Right cardiac atrium (tissue), 5 donors: ENCODE measurements around the gene BPI. TPM values are rescaled to one million over a fixed set of nuclear protein-coding genes. Genes with fewer than 3 reads are reported as not detected.

Experiments used
- ATAC-seq, 2 donors: fragments of 200-7000 bp; cut with Tn5 transposase; one replicate each; pipeline versions ENCODE4 v1.8.0 to v1.9.1; 2020; ENCODE audit warnings: moderate library complexity in 2 of 2, mild to moderate bottlenecking in 1 of 2
- DNase-seq, 3 donors: peaks; one replicate each; pipeline ENCODE4 v3.0.0-alpha.2; 2020
- H3K27ac ChIP-seq: one replicate; pipeline ENCODE4 v1.5.1; 2013; ENCODE audit warnings: mild to moderate bottlenecking, low read length, control low read depth, moderate library complexity
- H3K27me3 ChIP-seq: one replicate; pipeline ENCODE4 v1.6.1; 2013; ENCODE audit not compliant: control insufficient read depth, insufficient read depth
- H3K4me1 ChIP-seq: one replicate; pipeline ENCODE4 v1.6.1; 2013; ENCODE audit warnings: low read length; ENCODE audit not compliant: control insufficient read depth, insufficient read depth
- H3K4me3 ChIP-seq: one replicate; pipeline ENCODE4 v1.5.1; 2013; ENCODE audit warnings: low read length, control low read depth
- H3K9me3 ChIP-seq: one replicate; pipeline ENCODE4 v1.6.1; 2013; ENCODE audit warnings: low read length; ENCODE audit not compliant: control insufficient read depth
- WGBS: extraction: QIAGEN DNeasy Blood & Tissue Kit; methylation state at CpG from one replicate; pipeline ENCODE4 v1.1.7; 2013; 5-methylcytosine and 5-hydroxymethylcytosine counted together
- intact Hi-C, 4 donors: fragments of 100-400 bp; cut with DNase I; formaldehyde crosslinking; loops; one replicate each; pipeline versions ENCODE4 v1.11.0 to v1.14.0; 2022 to 2023
- polyA plus RNA-seq: library from polyadenylated mRNA; stranded (reverse); fragments of 200-250 nt; gene quantifications from one replicate; pipeline ENCODE4 v1.2.3, GENCODE V29; 2013
- total RNA-seq, 4 donors: library from RNA; stranded (reverse); fragmentation: NEBNext Ultra II Directional; extraction: Animal tissue kit (Norgen Biotek cat#: 25700); gene quantifications; one replicate each; pipeline ENCODE4 v1.2.1, GENCODE V29; 2021
- donor health status: healthy with polysubstance abuse.
- donor health status: DM: no; HTN: yes; CAD: no.
- donor health status: DM: no; HTN: no; CAD: no.
- donor health status: DM: no; HTN: yes; CAD: no; lungs with severe emphysema.
- donor health status: DM: yes; HTN: yes; CAD: no.

BPI gene
- total and polyA plus RNA-seq, 5 donors: 0.07 to 0.71 (median 0.28) TPM

GRCh38 chr20:38316341-38316740, 12.4 kb downstream of the BPI start:
- Histone ChIP-seq H3K4me3 (no peak overlapping the region), H3K4me1 (no peaks in the 10 kb centered on the region), H3K27ac (no peak overlapping the region), H3K27me3 (no peaks in the 10 kb centered on the region), H3K9me3 (no peaks in the 10 kb centered on the region)
- DNase-seq (no peak), ATAC-seq (no peak)
- WGBS: 89% methylated on average over 4 of the region's 4 CpGs
- intact Hi-C loops: loop anchor here in 1 of 4 donors (5.0 kb wide), 1 partner anchor 89 kb away; no protein-coding TSS in a partner anchor

GRCh38 chr20:38317422-38317821, 13.5 kb downstream of the BPI start:
- no peak for ATAC-seq
- Histone ChIP-seq H3K27me3 (no peaks in the 10 kb centered on the region), H3K4me3 (no peak overlapping the region), H3K27ac (no peak overlapping the region), H3K4me1 (no peaks in the 10 kb centered on the region), H3K9me3 (no peaks in the 10 kb centered on the region)
- DNase-seq: no peak
- intact Hi-C loops: loop anchor here in 1 of 4 donors (5.0 kb wide), 1 partner anchor 90 kb away; no protein-coding TSS in a partner anchor
- 86% methylated on average over 3 of the region's 3 CpGs for WGBS

GRCh38 chr20:38320221-38320620, 16.3 kb downstream of the BPI start:
- ATAC-seq: peak in 1 of 2 donors; percentile 49
- no peak overlapping the region for H3K4me3 ChIP-seq
- no peaks in the 10 kb centered on the region for H3K9me3 ChIP-seq
- no peaks in the 10 kb centered on the region for H3K27me3 ChIP-seq
- no peak for DNase-seq
- H3K27ac ChIP-seq: no peak overlapping the region
- no peaks in the 10 kb centered on the region for H3K4me1 ChIP-seq
- 47% methylated on average over 6 of the region's 6 CpGs for WGBS
- intact Hi-C loops: loop anchor here in 3 of 4 donors (5.0 to 10.0 kb wide), 3 partner anchors 93 to 755 kb away; no protein-coding TSS in a partner anchor

- intact Hi-C loops: loop anchor here in 3 of 4 donors (5.0 to 10.0 kb wide), 3 partner anchors 95 to 757 kb away; no protein-coding TSS in a partner anchor
- under 1% methylated on average over 5 of the region's 5 CpGs for WGBS
- no peak overlapping the region for H3K4me3 ChIP-seq
- DNase-seq: peak in 2 of 3 donors; percentile 53 to 76
- ATAC-seq: peak; percentile 62 to 64
- no peaks in the 10 kb centered on the region for H3K9me3 ChIP-seq
- H3K27ac ChIP-seq: no peak overlapping the region
- no peaks in the 10 kb centered on the region for H3K27me3 ChIP-seq
- no peaks in the 10 kb centered on the region for H3K4me1 ChIP-seq
These were observed 18.1 kb downstream of the BPI start for GRCh38 chr20:38321959-38322598.

- Histone ChIP-seq H3K9me3 (no peaks in the 10 kb centered on the region), H3K4me1 (no peaks in the 10 kb centered on the region), H3K27ac (no peak overlapping the region), H3K4me3 (no peak overlapping the region), H3K27me3 (no peaks in the 10 kb centered on the region)
- DNase-seq (no peak), ATAC-seq (no peak)
- intact Hi-C loops: loop anchor here in 3 of 4 donors (5.0 to 10.0 kb wide), 3 partner anchors 97 to 759 kb away; no protein-coding TSS in a partner anchor
- WGBS: 92% methylated on average over 3 of the region's 3 CpGs
These were observed 20.2 kb downstream of the BPI start for GRCh38 chr20:38324159-38324558.

DNA sequence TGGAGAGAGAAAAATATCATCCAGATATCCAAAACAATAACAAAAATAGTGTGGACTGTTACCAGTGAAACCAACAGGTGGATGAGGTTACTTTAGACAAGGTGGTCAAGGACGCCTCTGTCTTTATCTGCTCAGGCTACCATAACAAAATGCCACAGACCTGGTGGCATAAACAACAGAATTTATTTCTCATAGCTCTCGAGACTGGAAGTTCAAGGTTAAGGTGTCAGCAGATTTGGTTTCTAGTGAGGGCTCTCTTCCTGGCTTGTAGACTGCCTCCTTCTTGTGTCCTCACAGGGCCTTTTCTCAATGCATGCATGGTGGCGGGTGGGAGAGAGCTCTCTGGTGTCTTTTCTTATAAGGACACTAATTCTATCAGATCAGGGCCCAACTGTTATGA, 21.2 kb downstream of the BPI start:
- H3K4me1 ChIP-seq: no peaks in the 10 kb centered on the region
- ATAC-seq (no peak), DNase-seq (no peak)
- no peak overlapping the region for H3K4me3 ChIP-seq
- H3K27me3 ChIP-seq: no peaks in the 10 kb centered on the region
- intact Hi-C loops: loop anchor here in 2 of 4 donors (10.0 kb wide), 2 partner anchors 100 to 760 kb away; no protein-coding TSS in a partner anchor
- 83% methylated on average over 3 of the region's 3 CpGs for WGBS
- no peak overlapping the region for H3K27ac ChIP-seq
- H3K9me3 ChIP-seq: no peaks in the 10 kb centered on the region

- H3K27me3 ChIP-seq: no peaks in the 10 kb centered on the region
These were observed 21.9 kb downstream of the BPI start for GRCh38 chr20:38325905-38326304.

DNA sequence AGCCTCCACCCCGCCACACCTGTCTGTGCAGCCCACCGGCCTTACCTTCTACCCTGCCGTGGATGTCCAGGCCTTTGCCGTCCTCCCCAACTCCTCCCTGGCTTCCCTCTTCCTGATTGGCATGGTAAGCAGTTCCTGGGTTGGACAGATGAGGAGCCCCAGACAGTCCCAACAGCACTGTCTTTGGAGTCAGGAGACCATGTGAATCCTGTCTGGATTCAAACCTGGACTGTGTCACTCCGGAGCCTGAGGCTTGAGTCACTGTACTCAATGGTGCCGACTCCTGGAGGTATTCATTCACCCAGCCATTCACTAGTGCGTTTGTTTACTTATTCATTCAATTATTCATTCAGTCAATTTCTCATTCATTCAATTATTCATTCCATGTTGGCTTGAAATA, 22.4 kb downstream of the BPI start:
- no peaks in the 10 kb centered on the region for H3K9me3 ChIP-seq
- DNase-seq (no peak), ATAC-seq (no peak)
- H3K27ac ChIP-seq: no peak overlapping the region
- no peaks in the 10 kb centered on the region for H3K27me3 ChIP-seq
- H3K4me3 ChIP-seq: no peak overlapping the region
- 90% methylated on average over 7 of the region's 7 CpGs for whole genome bisulfite sequencing
- intact Hi-C loops: loop anchor here in 2 of 4 donors (10.0 kb wide), 2 partner anchors 102 to 762 kb away; no protein-coding TSS in a partner anchor
- no peaks in the 10 kb centered on the region for H3K4me1 ChIP-seq

More at GRCh38 chr20:38325905-38326304, 21.9 kb downstream of the BPI start:
- ATAC-seq (no peak), DNase-seq (no peak)
- H3K4me1 ChIP-seq: no peaks in the 10 kb centered on the region
- intact Hi-C loops: loop anchor here in 2 of 4 donors (10.0 kb wide), 2 partner anchors 101 to 761 kb away; no protein-coding TSS in a partner anchor
- no peak overlapping the region for H3K27ac ChIP-seq
- H3K4me3 ChIP-seq: no peak overlapping the region
- no peaks in the 10 kb centered on the region for H3K9me3 ChIP-seq
- WGBS: 89% methylated on average over 3 of the region's 3 CpGs

DNA sequence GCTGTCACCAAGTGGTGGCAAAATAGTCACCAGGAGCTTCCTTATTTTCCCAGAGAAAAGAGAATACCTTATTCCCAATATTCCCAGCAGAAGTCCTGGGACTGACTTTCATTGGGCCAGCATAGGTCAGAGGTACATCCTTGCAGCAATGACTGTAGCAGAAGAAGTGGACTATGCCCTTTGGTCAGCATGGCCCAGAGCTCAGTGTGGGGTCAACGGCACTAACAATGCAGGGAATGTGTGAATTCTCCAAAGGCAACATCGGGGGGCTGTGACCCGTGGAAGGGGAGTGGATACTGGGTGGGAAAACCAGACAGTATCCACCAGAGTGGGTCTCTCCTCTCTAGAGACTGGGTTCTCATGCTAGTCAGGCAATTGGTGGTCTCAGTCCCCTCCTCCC, 26.7 kb downstream of the BPI start:
- Histone ChIP-seq H3K9me3 (no peaks in the 10 kb centered on the region), H3K4me3 (no peak overlapping the region), H3K27me3 (no peaks in the 10 kb centered on the region), H3K27ac (no peak overlapping the region), H3K4me1 (no peaks in the 10 kb centered on the region)
- intact Hi-C loops: no loop called here
- DNase-seq: no peak
- WGBS: 63% methylated on average over 3 of the region's 3 CpGs
- ATAC-seq: no peak

GRCh38 chr20:38331245-38331644, 27.3 kb downstream of the BPI start:
- intact Hi-C loops: no loop called here
- Histone ChIP-seq H3K27ac (no peak overlapping the region), H3K4me3 (no peak overlapping the region), H3K27me3 (no peaks in the 10 kb centered on the region), H3K9me3 (no peaks in the 10 kb centered on the region), H3K4me1 (no peaks in the 10 kb centered on the region)
- no peak for DNase-seq
- no peak for ATAC-seq

- Histone ChIP-seq H3K27ac (no peak overlapping the region), H3K4me1 (no peaks in the 10 kb centered on the region), H3K4me3 (no peak overlapping the region), H3K27me3 (no peaks in the 10 kb centered on the region), H3K9me3 (no peaks in the 10 kb centered on the region)
- intact Hi-C loops: no loop called here
- 79% methylated on average over 8 of the region's 8 CpGs for WGBS
- no peak for ATAC-seq
- DNase-seq: no peak
These were observed 27.9 kb downstream of the BPI start for GRCh38 chr20:38331814-38332213.
